AG20443 (cell line): ENCODE data around the gene ZNF462.
"Not testable (repeated sequence)": the region's sequence is repeated elsewhere in the genome, so short reads cannot be mapped to it uniquely, and the experiment has no call there.

ENCODE experiments used
- DNase-seq: peaks from one replicate; pipeline ENCODE4 v3.0.0; 2012; ENCODE audit warnings: low spot score, mixed read lengths

Gene ZNF462

DNA sequence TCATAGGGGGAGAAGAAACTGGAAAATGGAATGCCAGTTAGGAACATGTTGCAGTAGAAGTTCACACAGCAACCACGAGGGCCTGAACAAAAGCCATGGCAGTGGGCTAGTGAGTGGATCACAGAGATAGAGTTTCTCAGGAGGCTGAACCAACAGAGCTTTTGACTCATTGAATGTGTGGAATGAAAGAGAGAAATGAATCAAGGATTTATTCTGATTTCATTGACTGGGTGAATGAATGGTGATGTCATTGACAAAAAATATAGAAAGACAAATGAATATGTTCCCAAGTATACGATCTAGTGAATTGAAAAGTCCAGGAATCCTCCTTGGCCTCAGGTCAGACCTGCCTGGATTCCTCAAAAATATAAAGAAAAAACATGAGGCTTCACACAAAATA lies 99.2 kb downstream of the ZNF462 start:
- DNase-seq = no peak

DNA sequence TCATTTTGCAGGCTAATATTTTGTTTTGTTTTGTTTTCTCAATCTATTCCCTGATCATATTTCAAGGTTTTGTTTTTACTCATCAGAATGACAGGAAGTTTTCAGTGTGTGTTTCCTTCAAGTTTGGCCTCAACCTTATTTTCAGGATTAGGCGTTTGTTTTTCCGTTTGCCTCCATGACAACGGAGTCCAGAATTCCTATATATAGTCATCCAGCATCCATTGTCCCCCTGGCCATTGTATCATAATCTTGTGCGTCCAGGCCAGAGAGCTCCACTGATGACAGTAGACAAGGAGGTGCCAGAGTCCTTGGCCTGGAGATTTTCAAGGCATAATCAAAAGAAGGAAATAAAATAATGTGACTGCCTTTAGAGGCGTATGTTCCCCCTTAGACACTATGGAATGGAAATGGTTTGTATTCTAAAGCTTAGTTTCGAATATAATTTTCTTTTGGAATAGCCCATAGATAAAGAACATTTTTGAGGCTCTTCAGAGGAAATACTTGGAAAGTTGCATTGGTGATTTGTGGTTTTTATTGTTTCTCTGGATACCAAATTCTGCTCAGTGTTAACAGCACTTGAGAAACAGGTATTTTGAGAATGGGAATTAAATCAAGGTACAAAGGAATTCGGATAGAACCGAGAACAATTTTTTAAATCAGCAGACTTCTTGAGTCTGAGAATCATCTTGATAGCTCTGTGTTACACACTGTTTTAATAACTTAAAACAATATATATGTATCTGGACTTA lies 99.8 kb downstream of the ZNF462 start:
- no peak for DNase-seq

DNA sequence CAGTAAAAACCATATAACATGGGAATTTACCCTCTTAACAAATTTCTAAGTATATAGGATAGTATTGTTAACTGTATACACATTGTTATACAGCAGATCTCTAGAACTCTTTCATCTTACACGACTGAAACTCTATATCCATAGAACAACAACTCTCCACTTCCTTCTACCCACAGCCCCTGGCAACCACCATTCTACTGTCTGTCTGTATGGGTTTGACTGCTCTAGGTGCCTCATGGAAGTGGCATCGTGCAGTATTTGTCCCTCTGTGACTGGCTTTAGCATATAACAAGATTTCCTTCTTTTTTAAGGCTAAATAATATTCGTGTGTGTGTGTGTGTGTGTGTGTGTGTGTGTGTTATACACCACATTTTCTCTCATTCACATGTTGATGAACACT lies 100.7 kb downstream of the ZNF462 start:
- DNase-seq = no peak

DNA sequence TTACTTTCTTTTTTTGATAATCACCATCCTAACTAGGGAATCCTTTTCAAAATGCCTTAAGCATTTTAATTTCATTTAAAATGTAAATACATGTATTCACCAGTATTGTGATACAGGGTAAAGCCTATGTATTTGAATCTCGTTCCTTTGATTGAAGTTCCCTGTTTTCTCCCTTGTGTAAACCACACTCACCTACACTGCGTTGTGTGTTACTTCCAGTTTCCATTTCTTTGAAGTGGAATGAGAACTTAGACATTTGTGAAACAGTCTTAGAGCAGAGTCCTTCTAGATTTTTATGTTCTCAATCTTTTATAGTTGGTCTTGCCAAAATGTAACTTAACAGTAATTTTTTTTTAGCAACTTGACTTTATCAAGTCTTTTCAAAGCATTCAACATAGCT lies 101.4 kb downstream of the ZNF462 start:
- DNase-seq = no peak

DNA sequence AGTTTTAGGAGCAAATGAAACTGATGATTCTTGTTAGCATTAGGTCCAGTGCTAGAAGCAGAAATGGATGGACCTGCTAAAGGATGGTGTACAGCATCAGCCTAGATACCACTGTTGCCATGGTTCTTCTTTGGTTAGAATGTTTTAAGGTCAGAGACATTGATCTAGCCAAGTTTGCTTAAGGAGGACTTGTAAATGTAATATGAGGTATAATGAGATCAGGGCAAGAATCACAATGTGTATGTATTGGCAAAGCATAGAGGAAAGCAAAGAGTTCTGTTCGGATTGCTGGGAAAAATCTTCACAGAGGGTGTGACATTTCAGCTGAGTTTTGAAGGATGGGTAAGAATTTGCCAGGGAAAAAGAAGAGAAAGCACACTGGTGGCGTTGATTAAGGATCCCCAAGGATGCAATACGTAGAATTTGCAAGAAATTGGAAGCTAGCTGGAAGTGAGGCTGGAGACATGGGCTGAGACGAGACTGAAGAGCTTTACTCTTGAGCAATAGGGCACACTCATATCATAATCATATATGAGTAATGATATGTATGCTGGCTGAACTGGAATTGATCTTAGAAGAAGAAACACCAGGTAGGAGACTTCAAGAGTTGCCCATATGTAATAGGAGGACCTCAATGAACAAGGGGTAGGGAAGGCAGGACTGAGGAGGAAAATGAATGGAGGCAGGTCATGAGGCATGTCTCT lies 102.0 kb downstream of the ZNF462 start:
- no peak for DNase-seq

DNA sequence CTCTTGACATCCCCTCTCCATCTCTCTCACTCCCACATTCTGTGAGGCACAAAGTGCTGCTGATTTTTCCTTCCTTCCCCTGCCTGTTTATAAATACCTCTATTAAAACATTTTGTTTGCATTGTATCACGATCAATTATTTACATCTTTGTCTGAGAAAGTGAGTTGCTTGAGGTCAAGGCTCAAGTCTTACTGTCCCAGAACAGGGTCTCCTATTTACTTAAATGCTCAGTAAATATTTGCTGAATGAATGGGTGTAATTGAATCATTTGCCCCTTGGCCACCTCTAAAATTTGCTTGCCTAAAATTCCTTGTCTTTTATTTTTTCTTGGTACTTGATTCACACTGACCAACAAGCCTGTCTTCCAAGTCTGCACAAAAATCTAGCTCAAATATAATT lies 103.5 kb downstream of the ZNF462 start:
- no peak for DNase-seq

DNA sequence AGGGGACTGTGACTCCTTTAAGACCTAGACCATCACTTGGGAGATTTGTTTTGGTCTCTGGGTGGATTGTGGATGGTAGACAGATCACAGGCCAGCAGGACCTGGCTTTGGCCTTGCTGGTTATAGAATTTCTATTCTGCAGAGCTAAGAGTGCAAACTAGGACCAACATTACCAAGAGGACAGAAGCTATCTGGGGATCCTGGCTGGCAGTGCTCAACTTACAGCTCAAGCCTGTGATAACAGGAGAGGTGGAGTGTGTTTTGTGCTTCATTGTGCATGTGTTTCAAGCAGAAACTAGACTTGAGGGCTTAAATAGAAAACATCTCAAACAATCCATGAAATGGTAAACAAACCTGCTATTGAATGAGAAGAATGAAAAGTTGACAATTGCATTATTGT lies 106.7 kb downstream of the ZNF462 start:
- no peak for DNase-seq

DNA sequence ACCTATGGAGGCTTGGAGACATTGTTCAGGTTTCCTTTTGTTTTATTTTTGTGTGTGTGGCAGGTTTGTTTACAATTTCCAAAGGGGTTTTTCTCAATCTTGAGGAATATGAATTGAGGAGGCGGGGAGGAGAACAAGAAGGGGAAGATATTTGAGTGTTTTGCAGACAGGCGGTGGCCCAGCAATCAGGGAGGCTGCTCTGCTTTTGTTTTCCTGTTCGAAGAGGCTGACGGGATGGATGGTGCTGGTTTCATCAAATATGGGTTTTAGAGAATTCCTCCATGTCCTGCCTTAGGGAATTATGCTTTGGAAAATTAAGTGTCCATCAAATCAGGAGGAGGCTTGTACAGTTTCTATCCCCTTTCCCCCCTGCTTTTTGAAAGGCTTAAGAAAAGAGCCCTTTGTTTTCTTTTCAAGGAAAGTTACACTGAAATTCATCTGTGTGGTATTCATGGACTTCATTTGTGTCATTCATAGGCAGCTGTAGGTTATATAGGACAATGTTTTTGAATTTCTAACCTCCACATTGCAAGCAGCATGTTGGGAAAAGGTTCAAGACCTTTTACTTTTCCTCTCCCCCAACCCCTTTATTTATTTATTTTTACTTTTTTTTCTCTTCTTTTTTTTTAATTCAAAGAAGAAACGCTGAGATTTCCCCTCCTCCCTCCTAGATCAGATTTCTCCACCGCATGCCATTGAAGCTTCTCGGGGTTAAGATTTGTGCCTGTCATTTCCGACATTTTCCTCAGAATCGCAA lies 107.4 kb downstream of the ZNF462 start:
- no peak for DNase-seq

DNA sequence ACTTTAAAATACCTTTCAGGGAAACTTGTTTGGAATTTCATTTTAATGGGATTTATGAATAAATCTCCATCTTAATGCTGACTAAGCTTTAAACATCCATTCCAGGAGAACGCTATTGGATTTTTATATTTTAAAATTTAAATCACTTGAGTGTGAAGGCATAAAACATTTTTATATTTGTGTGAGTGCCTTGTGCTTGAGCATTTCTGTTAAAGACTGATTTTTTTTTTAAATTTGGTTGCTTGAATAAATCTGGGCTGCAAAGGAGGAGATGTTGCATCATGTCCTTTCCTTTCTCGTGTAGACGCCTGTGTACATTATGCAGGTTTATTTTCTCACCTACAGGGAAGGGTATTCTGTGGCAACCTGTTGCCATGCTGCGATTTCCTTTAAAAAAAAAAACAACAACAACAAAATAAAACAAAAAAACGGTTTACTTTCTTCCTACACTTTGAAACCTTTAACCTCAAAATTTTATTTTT lies 108.1 kb downstream of the ZNF462 start:
- DNase-seq = no peak

DNA sequence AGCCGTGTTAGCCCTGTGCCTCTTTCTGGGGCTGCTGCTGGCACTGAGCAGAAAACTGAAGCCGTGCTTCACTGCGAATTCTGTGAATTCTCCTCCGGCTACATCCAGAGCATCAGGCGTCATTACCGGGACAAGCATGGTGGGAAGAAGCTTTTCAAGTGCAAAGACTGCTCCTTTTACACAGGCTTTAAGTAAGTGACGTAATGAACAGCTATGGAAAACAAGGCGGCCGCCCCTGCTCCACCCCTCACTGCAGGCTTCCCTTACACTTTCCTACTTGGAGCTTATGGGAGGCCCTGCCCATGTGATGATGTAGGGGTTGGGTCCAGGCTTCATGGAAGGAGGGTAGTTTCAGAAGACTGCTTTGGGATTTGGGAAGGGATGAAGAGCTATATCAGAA lies 109.1 kb downstream of the ZNF462 start:
- no peak for DNase-seq

DNA sequence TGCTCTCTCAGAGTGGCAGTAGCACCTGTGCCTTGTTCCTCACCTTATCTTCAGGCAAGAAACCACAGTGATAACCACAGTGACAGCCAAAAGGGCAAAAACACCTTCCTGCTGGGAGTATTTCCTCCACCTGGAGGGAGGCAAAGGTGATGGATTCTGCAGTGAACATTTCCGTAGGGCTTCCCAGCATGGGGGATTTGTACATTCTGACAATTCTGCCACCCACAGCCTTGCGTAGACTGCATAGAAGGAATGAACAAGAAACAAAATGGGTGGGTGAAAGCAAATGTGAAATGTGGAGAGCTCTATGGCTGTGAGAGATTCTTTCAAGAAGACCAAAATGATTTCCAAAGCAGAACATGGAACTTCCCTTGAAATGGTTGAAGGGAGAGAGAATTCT lies 111.4 kb downstream of the ZNF462 start:
- no peak for DNase-seq

DNA sequence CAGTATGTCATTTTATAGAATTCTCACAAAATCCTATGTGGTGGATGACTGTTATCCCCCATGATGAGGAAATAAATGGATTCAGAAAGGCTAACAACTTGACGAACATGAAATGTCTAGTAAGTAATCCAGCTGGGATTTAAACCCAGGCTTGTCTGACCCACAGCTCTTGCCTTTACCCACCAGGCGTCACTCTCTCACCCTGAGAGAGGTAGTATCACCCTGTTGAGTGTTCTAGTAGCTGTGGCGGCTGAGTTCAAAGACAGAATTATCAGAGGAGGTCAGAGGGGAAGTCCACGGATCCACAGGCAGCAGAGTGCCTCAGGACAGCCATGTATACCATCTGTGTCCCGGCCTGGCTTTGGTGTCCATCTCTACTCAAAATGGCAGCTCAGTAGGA lies 113.8 kb downstream of the ZNF462 start:
- DNase-seq = no peak

DNA sequence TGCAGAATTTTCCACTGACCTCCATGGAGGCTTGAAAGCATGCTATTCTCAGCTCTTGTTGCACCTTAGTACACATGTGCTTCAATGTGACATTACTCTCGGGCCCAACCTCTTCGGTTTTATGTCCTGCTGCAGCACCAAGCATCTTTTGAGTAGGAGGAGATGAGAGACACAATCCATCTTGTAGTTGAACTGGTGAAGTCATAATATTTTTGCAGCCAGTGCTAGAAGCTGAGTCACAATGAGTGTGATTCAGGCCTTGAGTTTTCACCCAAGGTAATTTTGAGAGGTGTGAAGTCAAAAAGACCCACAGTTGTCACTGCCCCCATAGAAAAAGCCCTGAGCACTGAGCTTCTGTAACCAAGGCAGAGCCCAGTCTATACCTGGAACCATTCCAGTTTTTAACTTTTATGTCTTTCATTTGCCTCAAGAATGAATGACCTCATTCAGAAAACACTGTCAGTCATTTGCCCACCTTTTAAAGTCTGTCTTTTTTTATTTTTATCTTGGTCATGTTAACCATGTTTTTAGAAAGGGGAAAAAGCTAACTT lies 117.7 kb downstream of the ZNF462 start:
- DNase-seq = peak; percentile 19

DNA sequence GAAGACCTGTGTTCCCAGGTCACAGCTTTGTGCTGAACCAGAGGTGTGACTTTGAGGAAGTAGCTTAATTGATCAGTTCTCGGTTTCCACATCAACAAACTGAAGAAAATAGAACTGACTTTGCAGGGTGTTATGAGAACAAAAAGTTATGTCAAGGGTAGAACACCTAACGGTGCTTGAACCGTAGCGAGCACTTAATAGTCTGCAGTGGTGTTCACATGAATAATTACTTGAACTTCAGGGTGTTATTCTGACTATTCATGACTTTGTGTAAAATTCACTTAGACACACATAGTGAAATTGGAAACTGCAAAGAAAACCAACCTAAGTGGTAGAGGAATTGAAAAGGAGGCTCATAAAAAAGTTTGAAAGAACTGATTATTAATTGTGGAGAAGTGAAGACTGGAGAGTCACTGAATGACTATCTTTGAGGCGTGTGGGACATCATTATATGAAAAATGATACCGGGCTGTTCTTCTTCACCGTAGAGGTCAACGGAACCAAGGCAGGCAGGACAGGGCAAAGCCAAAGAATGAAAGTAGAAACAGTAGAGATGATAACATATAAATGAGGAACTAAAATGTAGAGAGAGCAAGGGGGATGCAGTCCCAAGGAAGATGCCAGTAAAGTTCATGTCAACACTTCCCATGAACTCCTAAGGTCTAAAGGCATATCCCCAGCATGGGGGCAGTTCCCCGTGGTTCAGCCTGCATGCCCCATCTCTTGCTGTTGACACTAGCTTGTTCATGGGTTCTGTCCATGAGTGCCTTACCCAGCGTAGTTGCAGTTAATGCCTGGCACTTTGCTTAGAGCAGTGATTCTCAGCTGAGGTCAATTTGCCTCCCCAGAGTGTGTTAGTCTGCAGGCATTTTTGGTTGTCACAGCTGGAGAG lies 118.7 kb downstream of the ZNF462 start:
- no peak for DNase-seq

DNA sequence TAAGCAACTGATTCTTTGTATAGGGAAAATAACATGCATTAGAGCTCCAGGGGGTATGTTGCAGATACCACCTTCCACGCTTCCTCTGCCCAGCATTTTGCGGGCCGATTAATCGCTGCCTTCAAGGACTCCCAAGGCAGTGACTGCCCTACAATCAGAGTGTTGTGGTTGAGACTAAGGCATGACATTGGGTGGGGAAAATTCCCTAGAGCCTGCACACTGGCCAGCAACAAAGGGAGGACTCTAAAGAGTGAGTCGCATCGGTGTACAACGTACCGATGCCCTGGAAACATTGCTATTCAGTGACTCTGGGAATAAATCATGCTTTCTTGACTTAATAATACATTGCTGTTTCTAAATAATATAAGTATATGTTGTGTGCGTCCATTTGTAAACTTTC lies 119.7 kb downstream of the ZNF462 start:
- DNase-seq = no peak

DNA sequence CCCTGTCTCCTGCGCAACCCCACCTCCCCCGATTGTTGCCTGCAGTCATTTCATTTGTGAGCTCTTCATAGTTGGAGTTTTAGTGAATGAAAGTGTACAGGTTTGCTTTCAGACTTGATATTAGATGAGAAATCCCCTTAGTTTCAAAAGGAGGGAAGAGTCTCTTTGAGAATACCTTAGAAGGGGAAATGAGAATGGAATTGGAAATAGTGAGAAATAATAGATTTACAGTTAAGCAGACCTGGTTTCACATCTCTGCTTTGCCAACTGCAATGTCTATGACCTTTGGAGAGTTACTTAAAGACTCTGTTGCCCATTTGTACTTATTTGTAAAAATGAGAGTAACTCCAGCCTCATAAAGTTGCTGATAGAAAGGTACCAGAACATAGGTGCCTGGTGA lies 120.4 kb downstream of the ZNF462 start:
- no peak for DNase-seq

DNA sequence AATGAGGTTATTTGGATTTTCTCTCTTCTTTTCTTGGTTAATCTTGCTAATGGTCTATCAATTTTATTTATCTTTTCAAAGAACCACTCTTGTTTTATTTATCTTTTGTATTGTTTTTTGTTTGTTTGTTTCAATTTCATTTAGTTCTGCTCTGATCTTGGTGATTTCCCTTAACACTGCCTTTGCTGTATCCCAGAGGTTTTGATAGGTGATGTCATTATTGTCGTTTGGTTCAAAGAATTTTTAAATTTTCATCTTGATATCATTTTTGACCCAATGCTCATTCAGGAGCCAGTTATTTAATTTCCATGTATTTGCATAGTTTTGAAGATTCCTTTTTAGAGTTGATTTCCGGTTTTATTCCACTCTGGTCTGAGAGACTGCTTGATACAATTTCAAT lies 126.9 kb downstream of the ZNF462 start:
- DNase-seq = not testable (repeated sequence)

DNA sequence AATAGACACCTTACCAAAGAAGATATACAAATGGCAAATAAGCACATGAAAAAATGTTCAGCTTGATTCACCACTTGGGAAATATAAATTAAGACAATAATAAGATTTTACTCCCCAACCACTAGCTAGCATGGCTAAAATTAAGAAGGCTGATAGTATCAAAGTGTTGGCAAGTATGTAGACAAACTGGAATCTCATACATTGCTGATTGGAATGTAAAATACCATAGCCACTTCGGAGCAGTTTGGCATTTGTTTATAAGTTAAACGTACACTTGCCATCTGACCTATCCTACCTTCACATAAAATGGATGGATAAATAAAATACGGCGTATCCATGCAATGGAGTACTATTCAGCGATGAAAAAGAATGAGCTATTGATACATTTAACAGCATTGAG lies 129.2 kb downstream of the ZNF462 start:
- no peak for DNase-seq

DNA sequence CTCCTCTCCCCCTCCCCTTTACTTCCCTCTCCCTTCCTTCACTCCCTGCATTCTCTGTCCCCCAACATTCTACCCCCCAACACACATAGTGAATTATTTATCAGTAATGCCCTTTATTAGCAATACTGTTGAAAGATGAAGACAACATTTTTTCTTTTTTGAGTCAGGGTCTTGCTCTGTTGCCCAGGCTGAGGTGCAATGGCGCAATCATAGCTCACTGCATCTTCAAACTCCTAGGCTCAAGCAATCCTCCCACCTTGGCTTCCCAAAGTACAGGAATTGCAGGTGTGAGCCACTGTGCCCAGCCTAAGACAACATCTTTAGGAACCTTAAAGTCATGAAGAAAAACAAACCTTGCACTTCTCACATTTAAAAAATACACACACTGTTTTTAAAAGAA lies 130.6 kb downstream of the ZNF462 start:
- no peak for DNase-seq

DNA sequence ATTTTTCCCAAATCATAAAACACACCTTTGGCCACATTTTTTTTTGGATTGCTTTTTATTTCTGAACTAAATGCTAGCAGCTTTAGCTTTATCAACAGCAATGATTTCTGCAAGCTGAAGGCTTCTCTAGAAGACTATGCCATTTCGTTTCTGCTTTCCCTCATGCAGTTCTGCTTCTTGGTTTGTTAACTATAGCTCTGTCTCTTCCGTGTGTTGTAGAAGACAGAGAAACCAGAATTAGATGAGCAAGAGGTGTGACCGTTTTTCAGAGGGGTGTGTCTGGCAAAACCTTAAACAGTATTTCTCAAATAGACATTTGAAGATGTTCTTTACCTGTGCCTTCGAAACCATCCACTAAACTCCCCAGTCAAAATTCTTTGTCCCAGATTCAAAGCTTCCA lies 131.5 kb downstream of the ZNF462 start:
- DNase-seq = no peak

DNA sequence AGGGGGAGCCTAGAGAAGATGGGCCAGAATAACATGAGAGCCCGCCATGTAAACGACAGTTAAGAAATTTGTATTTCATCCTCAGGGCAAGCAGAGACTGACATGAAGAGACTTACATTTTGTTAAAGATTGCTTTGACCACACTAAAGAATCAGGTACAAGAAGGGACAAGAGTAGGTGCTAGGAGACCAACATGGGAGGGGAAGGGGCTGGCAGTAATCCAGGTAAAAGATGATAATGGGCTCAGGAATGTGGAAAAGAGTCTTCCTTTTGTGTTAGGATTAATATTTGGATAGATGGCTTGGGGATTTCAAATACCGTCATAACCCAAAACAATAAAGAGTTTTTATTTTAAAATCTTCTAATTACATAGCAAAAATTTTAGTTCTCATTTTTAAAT lies 137.3 kb downstream of the ZNF462 start:
- no peak for DNase-seq

DNA sequence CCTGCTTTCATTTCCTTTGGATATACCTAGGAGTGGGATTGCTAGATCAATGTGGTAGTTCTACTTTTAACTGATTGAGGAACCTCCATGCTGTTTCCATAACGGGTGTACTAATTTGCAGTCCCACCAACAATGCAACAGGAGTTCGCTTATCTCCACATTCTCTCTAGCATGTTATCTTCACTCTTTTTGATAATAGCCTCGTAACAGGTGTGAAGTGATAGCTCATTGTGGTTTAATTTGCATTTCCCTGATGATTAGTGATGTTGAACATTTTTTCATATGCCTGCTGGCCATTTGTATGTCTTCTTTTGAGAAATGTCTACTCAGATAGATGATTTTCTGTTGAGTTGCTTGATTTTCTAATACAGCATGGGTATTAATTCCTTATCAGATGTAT lies 142.2 kb downstream of the ZNF462 start:
- no peak for DNase-seq
